ENCODE data around the gene ZNF260. TPM values are rescaled to one million over a fixed set of nuclear protein-coding genes. Genes with fewer than 3 reads are reported as not detected.

The ZNF260 gene
- total and polyA plus RNA-seq, 2 of the 13 experiments (the other 11 are each of a cell fraction or from before 2014, with no cell fraction given) = 2.8 to 10.5 TPM

GRCh38 chr19:36489118-36489919, 38.8 kb downstream of the ZNF260 start, which contains the start of gene ZNF566 (continued):
- TF ChIP-seq ZBTB34 (CRISPR knock-in tag; IDR thresholded peaks at IDR 0.05) (peak; percentile 56; the same call in 1 of the 2 replicates), PAWR (CRISPR knock-in tag; IDR thresholded peaks at IDR 0.05; ENCODE audit: borderline replicate concordance) (no peak), ZNF597 (CRISPR knock-in tag; IDR thresholded peaks at IDR 0.05) (no peak), ZC3H13 (CRISPR knock-in tag; IDR thresholded peaks at IDR 0.05) (no peak), ZFX (CRISPR knock-in tag; IDR thresholded peaks at IDR 0.05; ENCODE audit: low read depth) (peak; percentile 88), TBX2 (CRISPR knock-in tag; IDR thresholded peaks at IDR 0.05; ENCODE audit: borderline replicate concordance) (peak; percentile 14), ZNF546 (CRISPR knock-in tag; conservative IDR thresholded peaks at IDR 0.05) (no peak), NFKB2 (CRISPR knock-in tag; IDR thresholded peaks at IDR 0.05; ENCODE audit: borderline replicate concordance) (peak; percentile 89; the same call in 1 of the 2 replicates), ADNP (CRISPR knock-in tag; IDR thresholded peaks at IDR 0.05) (no peak), MYC (CRISPR knock-in tag; IDR thresholded peaks at IDR 0.05; ENCODE audit: borderline replicate concordance) (peak; percentile 88; the same call in 1 of the 2 replicates), NR2F6 (IDR thresholded peaks at IDR 0.05) (peak; percentile 7; the same call in 1 of the 2 replicates), NR2F6 (CRISPR knock-in tag; IDR thresholded peaks at IDR 0.05) (peak; percentile 5; the same call in 1 of the 2 replicates), NFIC (IDR thresholded peaks at IDR 0.05; ENCODE audit: low read length) (no peak), ZNF780A (CRISPR knock-in tag; IDR thresholded peaks at IDR 0.05) (no peak), ZNF503 (CRISPR knock-in tag; IDR thresholded peaks at IDR 0.05) (no peak), TRAFD1 (CRISPR knock-in tag; IDR thresholded peaks at IDR 0.05; ENCODE audit: borderline replicate concordance) (peak; percentile 63; the same call in 1 of the 2 replicates), SRSF4 (IDR thresholded peaks at IDR 0.05; ENCODE audit: low read depth, low read length, poor library complexity, severe bottlenecking) (no peak), ZNF44 (CRISPR knock-in tag; IDR thresholded peaks at IDR 0.05) (no peak), KMT2B (CRISPR knock-in tag; IDR thresholded peaks at IDR 0.05) (peak; percentile 86)
- TF ChIP-seq, protein P1, sequence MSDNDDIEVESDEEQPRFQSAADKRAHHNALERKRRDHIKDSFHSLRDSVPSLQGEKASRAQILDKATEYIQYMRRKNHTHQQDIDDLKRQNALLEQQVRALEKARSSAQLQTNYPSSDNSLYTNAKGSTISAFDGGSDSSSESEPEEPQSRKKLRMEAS (IDR thresholded peaks at IDR 0.05) = peak; percentile 97

Data from HepG2 (cell line).